ENCODE results near the gene TRAF3IP1.
"Not testable (repeated sequence)": the region's sequence is repeated elsewhere in the genome, so short reads cannot be mapped to it uniquely, and the experiment has no call there.

The TRAF3IP1 gene

DNA sequence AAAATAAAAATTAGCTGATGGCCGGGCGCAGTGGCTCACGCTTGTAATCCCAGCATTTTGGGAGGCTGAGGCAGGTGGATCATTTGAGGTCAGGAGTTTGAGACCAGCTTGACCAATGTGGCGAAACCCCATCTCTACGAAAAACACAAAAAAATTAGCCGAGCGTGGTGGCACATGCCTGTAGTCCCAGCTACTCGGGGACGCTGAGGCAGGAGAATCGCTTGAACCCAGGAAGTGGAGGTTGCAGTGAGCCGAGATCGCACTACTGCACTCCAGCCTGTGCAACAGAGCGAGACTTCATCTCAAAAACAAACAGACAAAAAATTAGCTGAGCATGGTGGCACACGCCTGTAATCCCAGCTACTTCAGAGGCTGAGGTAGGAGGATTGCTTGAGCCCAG is 9.6 kb upstream of the TRAF3IP1 start:
- DNase-seq = not testable (repeated sequence)

DNA sequence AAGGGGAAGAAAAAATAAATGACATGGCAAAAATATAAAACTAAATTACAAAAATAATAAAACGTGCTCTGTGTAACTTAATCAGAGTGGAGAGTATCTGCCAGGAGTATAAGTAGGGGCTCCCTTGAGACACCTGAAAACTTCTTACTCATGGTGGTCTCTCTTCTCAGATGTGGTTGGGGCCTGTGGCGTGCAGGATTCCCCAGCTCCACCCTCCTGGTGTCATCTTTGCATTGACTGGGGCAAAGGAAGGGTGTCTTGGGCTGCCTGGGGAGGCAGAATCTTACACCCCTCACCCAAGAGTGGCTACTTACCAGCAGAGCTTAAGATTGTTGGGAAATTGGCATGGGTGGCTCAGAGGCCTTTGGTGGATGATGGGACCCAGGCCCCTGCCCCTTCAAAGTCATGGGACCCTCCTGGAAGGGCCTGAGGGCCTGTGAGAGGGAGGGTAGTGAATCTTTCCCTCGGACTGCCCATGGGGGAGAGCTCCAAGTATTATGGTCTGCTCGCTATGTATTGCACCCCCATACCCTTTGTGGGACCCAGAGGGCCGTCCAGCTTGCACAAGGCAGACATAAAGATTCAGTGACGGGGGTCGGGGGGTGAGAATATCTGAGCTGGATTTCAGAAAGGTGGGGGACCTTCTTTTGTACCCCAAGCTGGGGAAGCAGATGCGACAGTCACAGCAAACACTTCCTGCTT is 6.9 kb upstream of the TRAF3IP1 start:
- no peak for DNase-seq

DNA sequence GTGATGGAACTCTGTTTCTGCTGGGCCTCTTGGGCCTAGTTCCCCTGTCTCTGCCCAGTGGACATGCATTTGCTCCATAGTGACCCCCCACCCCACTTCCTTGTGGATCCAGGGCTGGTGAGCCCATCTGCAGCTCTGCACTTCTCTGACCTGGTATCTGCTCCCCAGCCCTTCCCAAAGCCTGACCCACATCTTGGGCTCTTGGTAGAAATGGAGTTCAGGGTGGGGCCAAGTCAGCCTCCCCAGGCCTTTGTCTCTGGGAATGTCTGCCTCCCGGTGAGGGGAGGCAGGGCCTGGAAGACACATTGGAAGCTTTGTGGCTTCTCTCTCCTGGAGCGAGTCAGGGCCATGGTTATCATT is 6.3 kb upstream of the TRAF3IP1 start:
- no peak for DNase-seq

DNA sequence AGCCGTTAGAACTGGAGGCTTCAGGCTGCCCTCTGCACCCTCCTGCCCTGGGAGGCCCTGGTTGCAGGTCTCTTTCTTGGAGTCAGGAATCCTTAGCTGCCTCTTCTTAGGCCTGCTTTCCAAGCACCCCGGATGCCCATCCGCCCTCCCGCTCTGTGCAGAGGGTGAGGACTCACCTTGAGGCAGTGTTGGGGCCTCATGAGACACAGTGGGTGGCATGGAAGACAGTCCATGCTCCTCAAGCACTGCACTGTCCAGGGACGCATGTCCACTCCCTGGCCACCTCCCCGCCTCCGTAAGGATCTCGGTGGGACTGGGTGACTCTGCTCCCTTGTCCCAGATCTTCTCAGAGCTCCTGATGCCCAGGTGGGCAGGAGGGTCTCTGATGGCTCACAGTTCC is 5.7 kb upstream of the TRAF3IP1 start:
- DNase-seq = no peak

GRCh38 chr2:238315031-238315595 is 5.2 kb upstream of the TRAF3IP1 start:
- DNase-seq = no peak

DNA sequence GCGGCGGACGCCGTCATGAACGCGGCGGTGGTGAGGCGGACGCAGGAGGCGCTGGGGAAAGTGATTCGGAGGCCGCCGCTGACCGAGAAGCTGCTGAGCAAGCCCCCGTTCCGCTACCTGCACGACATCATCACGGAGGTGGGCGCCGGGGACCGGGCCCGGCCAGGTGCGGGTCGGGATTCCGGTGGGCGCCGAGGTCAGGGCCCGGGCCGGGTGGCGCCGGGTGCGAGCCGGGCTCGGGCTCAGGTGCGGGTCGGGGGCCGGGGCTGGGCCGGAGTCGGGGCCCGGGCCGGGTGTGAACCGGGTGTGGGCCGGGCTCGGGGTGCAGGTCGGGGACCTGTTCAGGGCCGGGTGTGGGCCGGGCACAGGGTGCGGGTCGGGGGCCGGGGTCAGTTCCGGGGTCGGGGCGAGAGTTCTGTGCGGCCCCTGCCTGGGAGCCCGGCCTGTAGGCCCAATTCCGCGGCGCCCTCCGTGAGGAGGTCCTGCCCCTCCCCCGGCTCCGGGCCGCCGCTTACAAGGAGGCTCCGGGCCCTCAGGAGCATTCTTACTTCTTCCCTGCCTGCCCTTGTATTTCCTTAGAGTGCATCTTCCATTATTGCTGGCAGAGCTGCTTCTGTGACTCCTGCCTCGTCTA is 447 bp downstream of the TRAF3IP1 start:
- DNase-seq = peak; percentile 24

GRCh38 chr2:238321467-238321866 is 1.1 kb downstream of the TRAF3IP1 start:
- DNase-seq = no peak

DNA sequence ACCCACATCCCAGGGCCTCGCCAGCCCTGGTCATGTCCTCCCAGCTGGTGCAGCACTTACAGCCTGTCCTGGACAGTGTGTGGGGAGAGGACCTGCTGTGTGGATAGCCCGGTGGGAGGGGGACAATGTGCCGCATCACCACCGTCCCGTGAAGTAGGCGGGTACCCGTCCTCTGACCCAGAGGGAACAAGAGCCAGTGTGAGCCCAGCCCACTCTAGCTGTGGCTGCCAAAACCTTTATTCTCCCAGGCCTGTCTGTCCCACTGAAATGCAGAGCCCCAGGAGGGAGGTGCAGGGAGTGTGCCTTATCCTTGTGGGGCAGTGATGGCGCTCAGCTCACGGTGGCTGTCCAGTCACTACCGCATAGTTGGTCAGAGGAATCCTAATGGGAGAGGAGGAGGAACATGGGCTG is 1.7 kb downstream of the TRAF3IP1 start:
- no peak for DNase-seq

DNA sequence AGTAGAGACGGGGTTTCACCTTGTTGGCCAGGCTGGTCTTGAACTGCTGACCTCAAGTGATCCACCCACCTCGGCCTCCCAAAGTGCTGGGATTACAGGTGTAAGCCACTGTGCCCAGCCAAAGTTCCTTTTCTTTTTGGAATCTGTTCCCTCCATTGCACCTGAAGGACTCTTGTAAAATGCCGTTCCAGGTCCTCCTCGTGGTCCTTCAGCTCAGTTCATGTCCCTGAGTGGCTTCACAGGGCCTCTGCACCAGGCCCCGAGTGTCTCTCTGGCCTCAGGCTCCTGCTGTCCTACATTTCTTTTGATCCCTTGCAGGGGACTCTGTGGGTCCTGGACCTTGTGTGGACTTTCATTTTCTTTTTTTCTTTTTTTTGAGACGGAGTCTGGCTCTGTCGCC is 3.9 kb downstream of the TRAF3IP1 start:
- not testable (repeated sequence) for DNase-seq

DNA sequence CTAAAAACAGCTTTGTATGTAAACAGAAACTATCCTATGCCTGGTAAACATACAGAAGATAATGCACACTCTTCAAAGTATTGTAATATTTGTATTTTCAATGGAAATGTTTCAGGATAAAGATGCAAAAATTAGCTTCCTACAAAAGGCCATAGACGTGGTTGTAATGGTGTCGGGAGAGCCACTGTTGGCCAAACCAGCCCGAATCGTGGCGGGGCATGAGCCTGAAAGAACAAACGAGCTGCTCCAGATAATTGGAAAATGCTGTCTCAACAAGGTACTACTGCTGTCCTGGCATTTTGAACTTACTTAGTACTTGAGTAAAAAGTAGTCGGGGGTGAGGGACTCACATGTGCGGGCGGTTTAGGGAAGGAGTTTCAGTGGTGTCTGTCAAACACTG is 5.4 kb downstream of the TRAF3IP1 start:
- no peak for DNase-seq

GRCh38 chr2:238326801-238327365 is 6.6 kb downstream of the TRAF3IP1 start:
- DNase-seq = no peak

GRCh38 chr2:238327751-238328150 is 7.4 kb downstream of the TRAF3IP1 start:
- no peak for DNase-seq

GRCh38 chr2:238330391-238330790 is 10.1 kb downstream of the TRAF3IP1 start:
- no peak for DNase-seq

- no peak for DNase-seq
These were observed 11.6 kb downstream of the TRAF3IP1 start for GRCh38 chr2:238331916-238332315.

GRCh38 chr2:238334885-238335284 is 14.6 kb downstream of the TRAF3IP1 start:
- DNase-seq = no peak

DNA sequence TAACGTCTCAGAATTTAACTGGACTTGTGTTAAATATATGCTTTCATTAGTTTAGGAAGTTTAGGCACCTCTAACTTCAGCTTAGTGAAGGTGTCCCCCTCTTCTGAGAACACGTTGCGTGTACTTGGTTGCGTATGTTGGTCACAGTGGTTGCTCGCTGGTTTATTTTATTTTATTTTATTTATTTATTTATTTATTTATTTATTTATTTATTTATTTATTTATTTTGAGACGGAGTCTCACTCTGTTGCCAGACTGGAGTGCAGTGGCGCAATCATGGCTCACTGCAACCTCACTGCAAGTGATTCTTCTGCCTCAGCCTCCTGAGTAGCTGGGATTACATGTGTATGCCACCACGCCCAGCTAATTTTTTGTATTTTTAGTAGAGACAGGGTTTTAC is 15.3 kb downstream of the TRAF3IP1 start:
- not testable (repeated sequence) for DNase-seq

DNA sequence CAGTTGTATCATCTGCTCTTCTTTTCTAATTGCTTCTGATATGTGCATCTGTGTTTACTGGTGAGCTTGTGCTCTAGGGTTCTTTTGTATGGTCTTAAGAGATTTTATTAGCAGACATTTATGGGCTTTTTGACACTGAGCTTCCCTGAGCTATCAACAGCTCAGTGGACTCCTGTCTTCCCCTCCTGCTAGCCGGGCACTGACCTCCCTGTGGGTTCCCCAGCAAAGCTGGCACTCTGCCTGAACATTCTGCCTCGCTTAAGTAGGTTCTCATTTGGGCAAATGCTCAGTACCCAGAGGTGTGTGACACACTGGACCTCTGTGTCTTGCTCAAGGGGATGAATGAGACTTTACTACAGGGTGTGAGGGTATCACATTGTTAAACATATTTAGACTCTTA is 15.8 kb downstream of the TRAF3IP1 start:
- DNase-seq = no peak

DNA sequence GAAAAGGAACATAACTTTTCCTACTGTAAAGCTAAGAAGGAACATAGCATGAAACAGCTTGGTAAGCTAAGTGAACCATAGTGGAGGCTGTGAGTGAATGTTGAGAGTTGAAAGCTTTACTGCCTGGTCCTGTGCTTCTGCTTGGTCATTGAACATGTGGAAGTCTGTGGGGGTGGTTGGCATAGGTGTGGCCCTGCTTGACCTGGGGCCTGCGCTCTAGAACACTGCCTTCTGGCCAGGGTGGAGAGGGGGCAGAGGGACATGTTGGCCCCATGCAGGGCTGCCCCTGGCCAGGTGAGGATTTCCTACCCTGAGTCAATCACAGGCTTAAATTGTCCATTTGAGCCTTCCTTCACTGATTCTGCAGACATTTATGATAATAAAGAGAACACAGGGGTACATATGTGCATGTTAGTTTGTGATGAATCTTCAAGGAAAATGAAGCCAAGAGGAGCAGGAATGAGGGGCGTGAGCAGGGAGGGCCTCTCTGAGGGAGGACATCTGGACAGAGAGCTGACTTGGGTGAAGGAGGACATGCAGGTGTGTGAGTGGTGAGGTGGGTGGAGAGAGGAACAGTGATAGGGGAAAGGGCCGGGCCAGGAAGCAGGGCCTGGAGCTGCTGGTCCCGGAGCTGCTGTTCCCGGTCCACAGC is 16.6 kb downstream of the TRAF3IP1 start:
- DNase-seq = no peak

DNA sequence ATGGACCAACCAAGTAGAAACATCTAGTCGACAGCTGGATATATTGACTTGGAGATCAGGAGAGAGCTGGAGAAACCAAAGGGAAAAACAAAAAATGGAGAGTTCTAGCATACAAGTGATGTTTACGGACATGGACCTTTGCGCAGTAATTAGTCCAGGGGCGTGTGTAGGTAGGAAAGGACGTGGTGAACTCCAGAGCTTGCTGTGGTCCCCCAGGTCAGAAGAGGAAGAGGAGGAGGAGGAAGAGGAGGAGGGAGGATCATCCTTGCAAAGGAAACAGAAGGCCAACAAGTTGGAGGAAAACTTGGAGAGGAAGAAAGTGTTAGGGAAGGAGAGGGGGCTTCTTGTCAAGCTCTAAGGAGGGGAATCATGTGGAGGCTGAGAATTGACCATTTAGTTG is 17.5 kb downstream of the TRAF3IP1 start:
- no peak for DNase-seq

- DNase-seq = no peak
These were observed 18.5 kb downstream of the TRAF3IP1 start for GRCh38 chr2:238338710-238339394.

DNA sequence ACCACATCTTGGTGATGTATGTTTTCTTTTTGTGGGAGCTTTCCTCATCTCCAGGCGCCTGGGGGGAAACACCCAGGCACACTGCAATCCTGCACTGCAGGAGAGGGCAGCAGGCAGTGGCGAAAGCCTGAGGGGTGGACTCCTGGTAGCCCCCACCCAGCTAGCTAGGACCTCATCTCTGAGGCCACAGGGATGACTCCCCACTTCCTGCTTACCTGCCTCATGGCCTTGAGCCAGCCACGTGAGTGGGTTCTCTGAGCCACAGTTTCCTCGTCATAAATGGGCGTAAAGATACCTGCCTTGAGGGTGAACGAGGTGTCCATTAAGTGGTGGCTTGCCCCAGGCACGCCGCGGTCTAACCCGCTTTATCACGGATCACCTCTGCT is 19.1 kb downstream of the TRAF3IP1 start:
- DNase-seq = no peak

- no peak for DNase-seq
These were observed 19.5 kb downstream of the TRAF3IP1 start for GRCh38 chr2:238339814-238340213.

GRCh38 chr2:238341536-238341935 is 21.2 kb downstream of the TRAF3IP1 start:
- no peak for DNase-seq

Data from activated CD8-positive, alpha-beta memory T cell treated with anti-CD3 and anti-CD28 coated beads, Interleukin-2, amount 50 U/mL, for 4 hours (primary cell).